ENCODE data around the gene CPLX1.

DNA sequence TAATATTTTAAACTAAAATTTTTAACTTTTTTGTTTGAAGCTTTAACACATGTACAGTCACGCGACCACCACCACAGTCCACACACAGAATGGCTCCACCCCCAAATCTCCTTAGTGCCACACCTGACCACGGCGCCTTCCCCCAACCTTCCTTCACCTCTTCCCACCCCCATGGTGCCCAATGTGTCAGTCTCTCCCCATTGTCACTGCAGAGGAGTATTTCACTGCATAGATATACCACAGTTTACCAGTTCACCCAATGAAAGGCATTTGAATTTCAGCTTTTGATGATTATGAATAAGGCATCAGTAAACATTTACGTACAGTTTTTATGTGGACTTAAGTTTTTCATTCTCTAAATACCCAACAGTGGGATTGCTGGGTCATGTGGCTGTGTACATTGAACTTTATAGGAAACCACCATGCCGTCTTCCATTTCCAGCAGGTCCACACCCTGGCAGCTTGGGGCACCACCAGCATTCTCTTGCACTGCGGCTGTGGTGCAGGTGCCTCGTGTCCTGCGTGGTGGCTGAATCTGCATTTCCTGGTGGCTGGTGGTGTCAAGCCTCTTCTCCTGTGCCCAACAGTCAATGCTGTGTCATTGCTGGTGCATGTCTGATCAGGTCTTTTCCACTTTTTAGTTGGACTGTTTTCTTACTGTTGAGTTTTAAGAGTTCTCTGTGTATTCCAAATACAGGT lies 49.0 kb downstream of the CPLX1 start:
- TF ChIP-seq POLR2A (IDR thresholded peaks at IDR 0.05) (no peak), POLR2AphosphoS5 (IDR thresholded peaks at IDR 0.05) (no peak), EP300 (IDR thresholded peaks at IDR 0.05) (no peak)
- TF ChIP-seq, protein P1, sequence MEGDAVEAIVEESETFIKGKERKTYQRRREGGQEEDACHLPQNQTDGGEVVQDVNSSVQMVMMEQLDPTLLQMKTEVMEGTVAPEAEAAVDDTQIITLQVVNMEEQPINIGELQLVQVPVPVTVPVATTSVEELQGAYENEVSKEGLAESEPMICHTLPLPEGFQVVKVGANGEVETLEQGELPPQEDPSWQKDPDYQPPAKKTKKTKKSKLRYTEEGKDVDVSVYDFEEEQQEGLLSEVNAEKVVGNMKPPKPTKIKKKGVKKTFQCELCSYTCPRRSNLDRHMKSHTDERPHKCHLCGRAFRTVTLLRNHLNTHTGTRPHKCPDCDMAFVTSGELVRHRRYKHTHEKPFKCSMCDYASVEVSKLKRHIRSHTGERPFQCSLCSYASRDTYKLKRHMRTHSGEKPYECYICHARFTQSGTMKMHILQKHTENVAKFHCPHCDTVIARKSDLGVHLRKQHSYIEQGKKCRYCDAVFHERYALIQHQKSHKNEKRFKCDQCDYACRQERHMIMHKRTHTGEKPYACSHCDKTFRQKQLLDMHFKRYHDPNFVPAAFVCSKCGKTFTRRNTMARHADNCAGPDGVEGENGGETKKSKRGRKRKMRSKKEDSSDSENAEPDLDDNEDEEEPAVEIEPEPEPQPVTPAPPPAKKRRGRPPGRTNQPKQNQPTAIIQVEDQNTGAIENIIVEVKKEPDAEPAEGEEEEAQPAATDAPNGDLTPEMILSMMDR (IDR thresholded peaks at IDR 0.05) = no peak
